Cardiac muscle cell (in vitro differentiated cells and primary cell): Measurements from ENCODE around the gene POGZ. TPM values are rescaled to one million over a fixed set of nuclear protein-coding genes. Genes with fewer than 3 reads are reported as not detected.

Experiments used
- DNase-seq, 2 donors: peaks; one replicate each; pipeline versions ENCODE4 v3.0.0 to v3.0.0-alpha.2; 2010 to 2017; ENCODE audit warnings: low read depth in 1 of 2, low spot score in 1 of 2
- H3K27ac ChIP-seq: fragments of 200-600 bp; sonication (generic); 2 replicates; pipeline ENCODE4 v1.5.1; 2016
- H3K27me3 ChIP-seq: fragments of 200-600 bp; sonication (generic); 2 replicates; pipeline ENCODE4 v1.6.0; 2016; ENCODE audit warnings: control low read depth
- H3K36me3 ChIP-seq: fragments of 200-600 bp; sonication (generic); 2 replicates; pipeline ENCODE4 v1.5.1; 2016; ENCODE audit warnings: control low read depth
- H3K4me1 ChIP-seq: fragments of 200-600 bp; sonication (generic); 2 replicates; pipeline ENCODE4 v1.8.1; 2017; ENCODE audit warnings: low read depth, mild to moderate bottlenecking, mixed run types
- H3K4me3 ChIP-seq: fragments of 200-600 bp; sonication (generic); 2 replicates; pipeline ENCODE4 v1.5.1; 2016; ENCODE audit warnings: mild to moderate bottlenecking
- H3K9me3 ChIP-seq: fragments of 200-600 bp; sonication (generic); 2 replicates; pipeline ENCODE4 v1.5.1; 2017; ENCODE audit warnings: low read depth, mild to moderate bottlenecking, control low read depth
- polyA plus RNA-seq: library from polyadenylated mRNA; unstranded; fragments of >200 nt; fragmentation: Nextera tagmentation; extraction: Ambion mirVana; gene quantifications from 2 replicates; pipeline ENCODE4 v1.2.1, GENCODE V29; 2016
- total RNA-seq: library from RNA; depleted of rRNA; stranded (reverse); fragments of >200 nt; gene quantifications from 2 replicates; pipeline ENCODE4 v1.2.3, GENCODE V29; 2016
- TF ChIP-seq, protein P1 (sequence below): IDR thresholded peaks from 2 replicates; pipeline ENCODE4 v1.5.1; 2012; ENCODE audit warnings: low read depth, mild to moderate bottlenecking, low read length

POGZ gene, protein sequence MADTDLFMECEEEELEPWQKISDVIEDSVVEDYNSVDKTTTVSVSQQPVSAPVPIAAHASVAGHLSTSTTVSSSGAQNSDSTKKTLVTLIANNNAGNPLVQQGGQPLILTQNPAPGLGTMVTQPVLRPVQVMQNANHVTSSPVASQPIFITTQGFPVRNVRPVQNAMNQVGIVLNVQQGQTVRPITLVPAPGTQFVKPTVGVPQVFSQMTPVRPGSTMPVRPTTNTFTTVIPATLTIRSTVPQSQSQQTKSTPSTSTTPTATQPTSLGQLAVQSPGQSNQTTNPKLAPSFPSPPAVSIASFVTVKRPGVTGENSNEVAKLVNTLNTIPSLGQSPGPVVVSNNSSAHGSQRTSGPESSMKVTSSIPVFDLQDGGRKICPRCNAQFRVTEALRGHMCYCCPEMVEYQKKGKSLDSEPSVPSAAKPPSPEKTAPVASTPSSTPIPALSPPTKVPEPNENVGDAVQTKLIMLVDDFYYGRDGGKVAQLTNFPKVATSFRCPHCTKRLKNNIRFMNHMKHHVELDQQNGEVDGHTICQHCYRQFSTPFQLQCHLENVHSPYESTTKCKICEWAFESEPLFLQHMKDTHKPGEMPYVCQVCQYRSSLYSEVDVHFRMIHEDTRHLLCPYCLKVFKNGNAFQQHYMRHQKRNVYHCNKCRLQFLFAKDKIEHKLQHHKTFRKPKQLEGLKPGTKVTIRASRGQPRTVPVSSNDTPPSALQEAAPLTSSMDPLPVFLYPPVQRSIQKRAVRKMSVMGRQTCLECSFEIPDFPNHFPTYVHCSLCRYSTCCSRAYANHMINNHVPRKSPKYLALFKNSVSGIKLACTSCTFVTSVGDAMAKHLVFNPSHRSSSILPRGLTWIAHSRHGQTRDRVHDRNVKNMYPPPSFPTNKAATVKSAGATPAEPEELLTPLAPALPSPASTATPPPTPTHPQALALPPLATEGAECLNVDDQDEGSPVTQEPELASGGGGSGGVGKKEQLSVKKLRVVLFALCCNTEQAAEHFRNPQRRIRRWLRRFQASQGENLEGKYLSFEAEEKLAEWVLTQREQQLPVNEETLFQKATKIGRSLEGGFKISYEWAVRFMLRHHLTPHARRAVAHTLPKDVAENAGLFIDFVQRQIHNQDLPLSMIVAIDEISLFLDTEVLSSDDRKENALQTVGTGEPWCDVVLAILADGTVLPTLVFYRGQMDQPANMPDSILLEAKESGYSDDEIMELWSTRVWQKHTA (N-terminal part only)
- total RNA-seq (29.0 and 48.6 TPM in 2 replicates), polyA plus RNA-seq (30.8 and 35.1 TPM in 2 replicates)

DNA sequence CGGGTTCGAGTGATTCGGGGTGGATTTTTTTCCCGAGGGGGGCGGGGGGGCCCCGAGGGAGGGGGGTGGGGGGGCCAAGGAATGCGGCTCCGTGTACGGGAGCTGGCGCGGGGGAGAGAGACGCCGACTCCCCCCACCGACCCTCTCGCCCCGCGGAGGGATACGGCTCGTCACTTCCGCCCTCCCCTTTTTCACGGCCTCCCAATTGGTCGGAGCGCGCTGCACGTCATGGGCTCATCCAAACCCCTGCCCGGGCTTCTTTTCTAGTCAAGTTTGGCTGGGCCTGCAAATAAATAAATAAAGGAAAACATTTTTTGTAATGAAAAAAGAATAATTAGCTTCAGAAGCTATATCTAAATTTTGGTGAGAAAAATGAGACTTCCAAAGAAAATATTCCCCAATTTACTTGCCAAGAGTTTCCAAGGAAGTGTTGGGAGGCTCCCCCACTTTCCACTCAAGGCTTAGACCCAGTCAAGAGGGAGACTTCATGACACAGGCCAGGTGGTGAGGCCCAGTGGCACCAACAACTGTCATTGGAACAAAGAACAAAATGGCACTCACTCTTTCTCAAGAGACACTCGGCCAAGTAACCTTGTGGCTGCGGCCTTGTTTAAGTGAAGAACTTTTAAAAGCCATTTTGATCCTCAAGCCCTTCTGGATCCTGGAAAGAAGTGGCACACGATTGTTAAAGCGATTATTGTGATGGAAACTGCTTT, at the start of gene POGZ:
Gene POGZ (minus strand): TSS at position 164 of the 716 bp plus-strand sequence. CDS start 17,290 bp downstream, outside the sequence.
- peak within 1 kb of the TSS; percentile 89 for H3K4me3 ChIP-seq
- peaks cover 17% of the 10 kb centered on the region for H3K4me1 ChIP-seq
- peaks cover 25% of the 10 kb centered on the region for H3K27me3 ChIP-seq
- peak; percentile 96 to 99 for DNase-seq
- peak within 1 kb of the TSS; percentile 99 for H3K27ac ChIP-seq
- no peaks in the 10 kb centered on the region for H3K36me3 ChIP-seq
- TF ChIP-seq, protein P1, sequence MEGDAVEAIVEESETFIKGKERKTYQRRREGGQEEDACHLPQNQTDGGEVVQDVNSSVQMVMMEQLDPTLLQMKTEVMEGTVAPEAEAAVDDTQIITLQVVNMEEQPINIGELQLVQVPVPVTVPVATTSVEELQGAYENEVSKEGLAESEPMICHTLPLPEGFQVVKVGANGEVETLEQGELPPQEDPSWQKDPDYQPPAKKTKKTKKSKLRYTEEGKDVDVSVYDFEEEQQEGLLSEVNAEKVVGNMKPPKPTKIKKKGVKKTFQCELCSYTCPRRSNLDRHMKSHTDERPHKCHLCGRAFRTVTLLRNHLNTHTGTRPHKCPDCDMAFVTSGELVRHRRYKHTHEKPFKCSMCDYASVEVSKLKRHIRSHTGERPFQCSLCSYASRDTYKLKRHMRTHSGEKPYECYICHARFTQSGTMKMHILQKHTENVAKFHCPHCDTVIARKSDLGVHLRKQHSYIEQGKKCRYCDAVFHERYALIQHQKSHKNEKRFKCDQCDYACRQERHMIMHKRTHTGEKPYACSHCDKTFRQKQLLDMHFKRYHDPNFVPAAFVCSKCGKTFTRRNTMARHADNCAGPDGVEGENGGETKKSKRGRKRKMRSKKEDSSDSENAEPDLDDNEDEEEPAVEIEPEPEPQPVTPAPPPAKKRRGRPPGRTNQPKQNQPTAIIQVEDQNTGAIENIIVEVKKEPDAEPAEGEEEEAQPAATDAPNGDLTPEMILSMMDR = no peak
- H3K9me3 ChIP-seq = no peaks in the 10 kb centered on the region

DNA sequence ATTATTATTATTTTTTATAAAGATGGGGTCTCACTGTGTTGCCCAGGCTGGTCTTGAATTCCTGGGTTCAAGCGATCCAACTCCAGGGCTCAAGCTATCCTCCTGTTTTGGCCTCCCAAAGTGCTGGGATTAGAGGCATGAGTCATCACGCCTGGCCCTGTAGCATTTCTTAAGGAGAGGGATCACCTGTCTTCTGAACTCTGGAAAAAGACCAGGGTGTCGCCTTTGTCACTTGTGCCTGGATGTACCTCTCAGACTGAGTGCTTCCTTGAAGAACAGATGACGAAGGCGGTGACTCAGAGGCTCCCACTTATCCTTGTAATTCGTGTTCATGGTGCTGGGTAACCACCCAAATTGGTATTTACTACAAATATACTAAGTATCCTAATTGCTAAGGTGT, 49.5 kb upstream of the POGZ start:
- no peaks in the 10 kb centered on the region for H3K9me3 ChIP-seq
- H3K4me3 ChIP-seq = no peak overlapping the region
- no peak for DNase-seq
- H3K36me3 ChIP-seq = no peaks in the 10 kb centered on the region
- no peak overlapping the region for H3K27ac ChIP-seq
- TF ChIP-seq, protein P1 = no peak
- H3K27me3 ChIP-seq = peaks cover 10% of the 10 kb centered on the region
- peaks cover 13% of the 10 kb centered on the region for H3K4me1 ChIP-seq

DNA sequence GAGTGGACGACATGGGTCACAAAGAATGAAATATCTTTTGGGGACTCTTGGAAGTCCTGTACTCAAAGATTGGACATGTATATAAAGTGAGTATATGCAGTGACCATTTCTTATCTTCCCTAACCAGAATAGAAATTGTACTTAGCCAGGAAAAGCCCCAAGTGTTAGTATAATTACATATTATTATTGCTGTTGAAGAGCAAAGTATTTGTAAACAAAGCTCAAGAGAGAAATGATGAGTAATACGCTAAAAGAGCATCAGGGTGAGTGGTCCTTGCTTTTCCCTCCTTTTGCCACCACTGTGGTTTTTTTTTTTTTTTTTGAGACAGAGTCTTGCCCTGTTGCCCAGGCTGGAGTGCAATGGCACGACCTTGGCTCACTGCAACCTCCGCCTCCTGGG, 45.5 kb upstream of the POGZ start:
- Histone ChIP-seq H3K4me3 (no peak overlapping the region), H3K27ac (no peak overlapping the region), H3K9me3 (no peaks in the 10 kb centered on the region), H3K27me3 (no peaks in the 10 kb centered on the region), H3K4me1 (peaks cover 15% of the 10 kb centered on the region), H3K36me3 (no peaks in the 10 kb centered on the region)
- no peak for DNase-seq
- TF ChIP-seq, protein P1 = no peak

DNA sequence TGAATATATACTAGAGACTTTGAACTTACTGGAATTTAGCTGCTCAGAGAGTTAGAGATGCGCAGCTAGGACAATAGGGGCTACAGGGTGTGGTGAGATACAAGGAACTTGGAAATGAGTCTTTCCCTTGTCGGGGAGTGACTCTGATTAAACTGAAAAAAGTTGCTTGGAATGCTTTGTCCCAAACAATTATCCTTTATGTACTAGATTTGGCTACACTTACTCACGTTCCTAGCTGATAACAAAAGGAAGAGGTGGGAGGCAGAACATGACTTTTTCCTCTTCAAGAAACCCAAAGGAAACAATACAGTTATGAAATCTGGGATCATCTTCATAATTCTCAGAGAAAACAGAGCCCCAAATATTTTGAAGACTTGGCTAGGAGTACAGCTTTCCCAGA, 45.0 kb upstream of the POGZ start:
- Histone ChIP-seq H3K27ac (no peak overlapping the region), H3K27me3 (no peaks in the 10 kb centered on the region), H3K4me1 (peaks cover 15% of the 10 kb centered on the region), H3K36me3 (no peaks in the 10 kb centered on the region), H3K4me3 (no peak overlapping the region), H3K9me3 (no peaks in the 10 kb centered on the region)
- peak in 1 of 2 donors; percentile 59 for DNase-seq
- TF ChIP-seq, protein P1 = no peak
